GM12878 (cell line): ENCODE data around the gene GSG1L.

Experiments
- ATF7 ChIP-seq: fragments of 450-650 bp; IDR thresholded peaks from 2 replicates; pipeline ENCODE4 v1.6.1; 2016; ENCODE audit warnings: low read depth, mild to moderate bottlenecking
- CREB1 ChIP-seq: IDR thresholded peaks from 2 replicates; pipeline ENCODE4 v1.6.1; 2012; ENCODE audit warnings: low read depth, mild to moderate bottlenecking, inconsistent platforms
- EZH2 ChIP-seq: IDR thresholded peaks from 2 replicates; pipeline ENCODE4 v1.6.1; 2012; ENCODE audit warnings: low read depth, mild to moderate bottlenecking, control low read depth, inconsistent platforms, low read length, borderline replicate concordance; ENCODE audit not compliant: control insufficient read depth
- GATAD2B ChIP-seq: fragments of 450-650 bp; conservative IDR thresholded peaks from 2 replicates; pipeline ENCODE4 v1.6.1; 2017; ENCODE audit warnings: low read depth, mild to moderate bottlenecking, moderate library complexity
- JUNB ChIP-seq: IDR thresholded peaks from 2 replicates; pipeline ENCODE4 v1.6.1; 2016; ENCODE audit warnings: antibody characterized with exemption, mild to moderate bottlenecking
- POLR2A ChIP-seq: IDR thresholded peaks from 2 replicates; pipeline ENCODE4 v1.6.1; 2011; ENCODE audit warnings: low read depth, mild to moderate bottlenecking, low read length
- POLR2AphosphoS5 ChIP-seq: IDR thresholded peaks from 2 replicates; pipeline ENCODE4 v1.6.1; 2011; ENCODE audit warnings: mild to moderate bottlenecking, low read length, inconsistent platforms
- SPI1 ChIP-seq: IDR thresholded peaks from 2 replicates; pipeline ENCODE4 v1.6.1; 2011; ENCODE audit warnings: low read depth, mild to moderate bottlenecking, low read length, moderate library complexity, borderline replicate concordance; ENCODE audit not compliant: insufficient read depth
- TCF12 ChIP-seq: IDR thresholded peaks from 2 replicates; pipeline ENCODE4 v1.6.1; 2011; ENCODE audit warnings: low read depth, mild to moderate bottlenecking, low read length
- ZNF24 ChIP-seq: fragments of 450-650 bp; IDR thresholded peaks from 2 replicates; pipeline ENCODE4 v1.6.1; 2017; ENCODE audit warnings: antibody characterized with exemption, mild to moderate bottlenecking
- TF ChIP-seq, protein P1 (sequence below): IDR thresholded peaks from 2 replicates; pipeline ENCODE4 v1.6.1; 2012; ENCODE audit warnings: low read depth, low read length, improper control_type of control experiment
- TF ChIP-seq, protein P2 (sequence below), 3 experiments: IDR thresholded peaks in 2 of 3; conservative IDR thresholded peaks in 1 of 3; 2 replicates each; pipeline ENCODE4 v1.5.1; 2011; ENCODE audit warnings: low read depth in 3 of 3, low read length in 3 of 3, mild to moderate bottlenecking in 3 of 3, control low read depth in 2 of 3, moderate library complexity in 2 of 3, inconsistent platforms in 1 of 3, mixed read lengths in 1 of 3; ENCODE audit not compliant: control insufficient read depth in 2 of 3, insufficient read depth in 1 of 3; ENCODE audit errors: extremely low read depth in 1 of 3
- TF ChIP-seq, protein P3 (sequence below): IDR thresholded peaks from 2 replicates; pipeline ENCODE4 v1.6.1; 2012; ENCODE audit warnings: mild to moderate bottlenecking, low read depth, low read length

DNA sequence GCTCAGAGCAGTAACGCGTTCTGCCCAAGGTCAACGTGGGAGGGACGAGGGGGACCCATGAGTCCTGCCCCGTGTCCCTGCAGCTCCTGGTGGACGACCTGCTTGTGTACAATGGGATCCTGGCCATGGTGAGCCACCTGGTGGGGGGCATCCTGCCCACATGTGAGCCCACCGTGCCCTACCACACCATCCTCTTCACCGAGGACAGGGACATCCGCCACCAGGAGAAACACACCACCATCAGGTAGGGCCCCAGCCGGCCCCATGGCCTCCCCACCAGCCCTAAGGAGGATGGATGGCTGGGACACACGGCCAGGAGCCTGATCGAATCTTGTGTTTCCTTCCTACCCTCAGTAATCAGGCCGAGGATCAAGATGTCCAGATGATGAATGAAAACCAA is 286.0 kb downstream of the GSG1L start:
- TF ChIP-seq, protein P1, sequence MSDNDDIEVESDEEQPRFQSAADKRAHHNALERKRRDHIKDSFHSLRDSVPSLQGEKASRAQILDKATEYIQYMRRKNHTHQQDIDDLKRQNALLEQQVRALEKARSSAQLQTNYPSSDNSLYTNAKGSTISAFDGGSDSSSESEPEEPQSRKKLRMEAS, result no peak
- TF ChIP-seq, protein P2, sequence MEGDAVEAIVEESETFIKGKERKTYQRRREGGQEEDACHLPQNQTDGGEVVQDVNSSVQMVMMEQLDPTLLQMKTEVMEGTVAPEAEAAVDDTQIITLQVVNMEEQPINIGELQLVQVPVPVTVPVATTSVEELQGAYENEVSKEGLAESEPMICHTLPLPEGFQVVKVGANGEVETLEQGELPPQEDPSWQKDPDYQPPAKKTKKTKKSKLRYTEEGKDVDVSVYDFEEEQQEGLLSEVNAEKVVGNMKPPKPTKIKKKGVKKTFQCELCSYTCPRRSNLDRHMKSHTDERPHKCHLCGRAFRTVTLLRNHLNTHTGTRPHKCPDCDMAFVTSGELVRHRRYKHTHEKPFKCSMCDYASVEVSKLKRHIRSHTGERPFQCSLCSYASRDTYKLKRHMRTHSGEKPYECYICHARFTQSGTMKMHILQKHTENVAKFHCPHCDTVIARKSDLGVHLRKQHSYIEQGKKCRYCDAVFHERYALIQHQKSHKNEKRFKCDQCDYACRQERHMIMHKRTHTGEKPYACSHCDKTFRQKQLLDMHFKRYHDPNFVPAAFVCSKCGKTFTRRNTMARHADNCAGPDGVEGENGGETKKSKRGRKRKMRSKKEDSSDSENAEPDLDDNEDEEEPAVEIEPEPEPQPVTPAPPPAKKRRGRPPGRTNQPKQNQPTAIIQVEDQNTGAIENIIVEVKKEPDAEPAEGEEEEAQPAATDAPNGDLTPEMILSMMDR (IDR thresholded peaks at IDR 0.05 in 2 of 3, conservative IDR thresholded peaks at IDR 0.05 in 1 of 3; ENCODE audit: control insufficient read depth in 2 of 3, extremely low read depth in 1 of 3, insufficient read depth in 1 of 3, low read depth in 3 of 3, low read length in 3 of 3), result no peak
- TF ChIP-seq JUNB (no peak), TCF12 (no peak), POLR2AphosphoS5 (no peak), CREB1 (no peak), ZNF24 (no peak), SPI1 (no peak), POLR2A (no peak), ATF7 (no peak), EZH2 (no peak), GATAD2B (no peak)
- TF ChIP-seq, protein P3, sequence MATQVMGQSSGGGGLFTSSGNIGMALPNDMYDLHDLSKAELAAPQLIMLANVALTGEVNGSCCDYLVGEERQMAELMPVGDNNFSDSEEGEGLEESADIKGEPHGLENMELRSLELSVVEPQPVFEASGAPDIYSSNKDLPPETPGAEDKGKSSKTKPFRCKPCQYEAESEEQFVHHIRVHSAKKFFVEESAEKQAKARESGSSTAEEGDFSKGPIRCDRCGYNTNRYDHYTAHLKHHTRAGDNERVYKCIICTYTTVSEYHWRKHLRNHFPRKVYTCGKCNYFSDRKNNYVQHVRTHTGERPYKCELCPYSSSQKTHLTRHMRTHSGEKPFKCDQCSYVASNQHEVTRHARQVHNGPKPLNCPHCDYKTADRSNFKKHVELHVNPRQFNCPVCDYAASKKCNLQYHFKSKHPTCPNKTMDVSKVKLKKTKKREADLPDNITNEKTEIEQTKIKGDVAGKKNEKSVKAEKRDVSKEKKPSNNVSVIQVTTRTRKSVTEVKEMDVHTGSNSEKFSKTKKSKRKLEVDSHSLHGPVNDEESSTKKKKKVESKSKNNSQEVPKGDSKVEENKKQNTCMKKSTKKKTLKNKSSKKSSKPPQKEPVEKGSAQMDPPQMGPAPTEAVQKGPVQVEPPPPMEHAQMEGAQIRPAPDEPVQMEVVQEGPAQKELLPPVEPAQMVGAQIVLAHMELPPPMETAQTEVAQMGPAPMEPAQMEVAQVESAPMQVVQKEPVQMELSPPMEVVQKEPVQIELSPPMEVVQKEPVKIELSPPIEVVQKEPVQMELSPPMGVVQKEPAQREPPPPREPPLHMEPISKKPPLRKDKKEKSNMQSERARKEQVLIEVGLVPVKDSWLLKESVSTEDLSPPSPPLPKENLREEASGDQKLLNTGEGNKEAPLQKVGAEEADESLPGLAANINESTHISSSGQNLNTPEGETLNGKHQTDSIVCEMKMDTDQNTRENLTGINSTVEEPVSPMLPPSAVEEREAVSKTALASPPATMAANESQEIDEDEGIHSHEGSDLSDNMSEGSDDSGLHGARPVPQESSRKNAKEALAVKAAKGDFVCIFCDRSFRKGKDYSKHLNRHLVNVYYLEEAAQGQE, result no peak
